GM03348 (cell line): Measurements from ENCODE around the gene HDGFL2.
"Not testable (repeated sequence)": the region's sequence is repeated elsewhere in the genome, so short reads cannot be mapped to it uniquely, and the experiment has no call there.

ENCODE experiments used
- DNase-seq: peaks from one replicate; pipeline ENCODE4 v3.0.0; 2012; ENCODE audit warnings: low spot score

Gene HDGFL2

DNA sequence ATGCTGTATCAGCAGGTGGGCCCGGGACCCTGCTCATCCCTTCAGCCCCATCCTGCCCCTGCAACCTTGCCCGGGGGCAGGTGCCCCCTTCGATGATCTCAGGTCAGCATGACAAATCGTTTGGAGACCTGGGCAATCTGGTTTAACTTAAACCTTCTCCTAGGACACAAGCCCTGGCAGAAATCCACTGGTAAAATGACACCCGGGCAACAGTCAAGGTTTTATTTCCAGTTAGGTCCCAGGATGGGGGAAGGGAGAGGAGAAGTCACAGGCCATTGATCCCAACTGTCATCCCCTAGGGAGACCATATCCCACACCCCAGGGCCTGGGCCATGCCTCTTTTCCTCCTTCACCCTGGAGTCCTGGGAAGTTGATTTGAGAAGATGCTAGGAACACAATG is 64.7 kb downstream of the HDGFL2 start:
- DNase-seq = no peak

DNA sequence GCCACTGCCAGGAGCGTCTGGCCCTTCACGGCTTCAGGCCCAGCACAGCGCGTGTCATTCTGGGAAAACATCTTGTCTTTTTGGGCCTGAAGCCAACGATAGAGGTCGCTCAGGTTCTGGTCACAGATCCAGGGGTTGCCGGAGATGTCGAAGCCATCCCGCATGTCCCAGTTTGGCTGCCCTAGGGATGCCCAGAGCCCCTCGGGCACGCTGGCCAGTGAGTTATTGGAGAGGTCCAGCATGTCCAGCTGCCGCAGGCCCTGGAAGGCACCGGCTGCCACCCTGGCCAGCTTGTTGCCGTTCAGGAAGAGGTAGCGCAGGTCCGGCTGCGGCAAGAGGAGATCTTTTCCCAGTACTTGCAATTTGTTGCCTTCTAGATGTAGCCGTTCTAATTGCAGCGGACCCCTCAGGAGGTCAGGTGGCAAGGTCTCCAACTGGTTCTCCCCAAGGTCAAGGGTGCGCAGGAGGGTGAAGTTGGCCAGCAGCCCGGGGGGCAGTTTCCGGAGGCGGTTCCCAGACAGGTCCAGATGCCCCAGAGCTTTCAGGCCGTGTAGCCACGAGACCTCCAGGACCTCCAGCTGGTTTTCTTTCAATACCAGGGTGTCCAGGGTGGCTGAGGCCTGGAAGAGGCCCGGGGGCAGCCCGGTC is 66.0 kb downstream of the HDGFL2 start:
- DNase-seq = no peak

DNA sequence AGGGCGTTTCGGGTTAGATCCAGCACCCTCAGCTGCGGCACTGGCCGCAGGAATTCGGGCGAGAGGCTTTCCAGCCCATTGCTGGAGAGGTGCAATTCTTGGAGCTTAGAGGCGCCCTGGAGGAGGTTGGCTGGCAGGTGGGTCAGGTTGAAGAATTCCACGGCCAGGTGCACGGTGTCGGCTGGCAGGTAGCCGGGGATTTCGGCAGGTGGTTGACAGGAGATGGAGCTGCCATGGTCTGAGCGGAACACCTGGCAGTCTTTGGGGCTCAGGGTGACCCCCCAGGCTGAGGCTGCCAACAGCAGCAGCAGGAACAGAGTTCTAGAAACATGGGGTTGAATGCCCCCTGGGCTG is 66.5 kb downstream of the HDGFL2 start:
- DNase-seq = no peak

DNA sequence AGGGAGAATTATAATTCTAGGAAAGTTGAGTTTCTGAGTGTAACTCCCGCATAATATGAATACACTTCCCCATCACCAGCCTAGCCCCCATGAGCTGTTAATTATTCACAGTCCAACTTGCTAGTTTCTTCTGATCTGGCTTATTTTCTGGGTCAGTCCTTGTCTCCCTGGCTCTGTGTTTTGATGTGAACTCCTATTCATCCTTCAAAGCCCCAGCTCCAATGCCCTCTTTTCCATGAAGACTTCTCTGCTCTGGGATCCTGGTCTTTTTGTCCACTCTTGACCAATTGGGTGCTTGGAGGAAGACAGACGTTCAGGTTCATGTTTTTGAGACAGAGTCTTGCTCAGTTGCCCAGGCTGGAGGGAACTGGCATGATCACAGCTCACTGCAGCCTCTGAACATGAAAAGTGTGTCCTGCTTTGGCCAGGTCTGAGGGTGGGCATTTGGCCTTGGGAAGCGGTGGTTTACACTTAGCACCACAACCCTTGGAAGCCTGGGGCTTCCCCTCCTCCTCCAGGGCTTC is 67.1 kb downstream of the HDGFL2 start:
- DNase-seq = no peak

DNA sequence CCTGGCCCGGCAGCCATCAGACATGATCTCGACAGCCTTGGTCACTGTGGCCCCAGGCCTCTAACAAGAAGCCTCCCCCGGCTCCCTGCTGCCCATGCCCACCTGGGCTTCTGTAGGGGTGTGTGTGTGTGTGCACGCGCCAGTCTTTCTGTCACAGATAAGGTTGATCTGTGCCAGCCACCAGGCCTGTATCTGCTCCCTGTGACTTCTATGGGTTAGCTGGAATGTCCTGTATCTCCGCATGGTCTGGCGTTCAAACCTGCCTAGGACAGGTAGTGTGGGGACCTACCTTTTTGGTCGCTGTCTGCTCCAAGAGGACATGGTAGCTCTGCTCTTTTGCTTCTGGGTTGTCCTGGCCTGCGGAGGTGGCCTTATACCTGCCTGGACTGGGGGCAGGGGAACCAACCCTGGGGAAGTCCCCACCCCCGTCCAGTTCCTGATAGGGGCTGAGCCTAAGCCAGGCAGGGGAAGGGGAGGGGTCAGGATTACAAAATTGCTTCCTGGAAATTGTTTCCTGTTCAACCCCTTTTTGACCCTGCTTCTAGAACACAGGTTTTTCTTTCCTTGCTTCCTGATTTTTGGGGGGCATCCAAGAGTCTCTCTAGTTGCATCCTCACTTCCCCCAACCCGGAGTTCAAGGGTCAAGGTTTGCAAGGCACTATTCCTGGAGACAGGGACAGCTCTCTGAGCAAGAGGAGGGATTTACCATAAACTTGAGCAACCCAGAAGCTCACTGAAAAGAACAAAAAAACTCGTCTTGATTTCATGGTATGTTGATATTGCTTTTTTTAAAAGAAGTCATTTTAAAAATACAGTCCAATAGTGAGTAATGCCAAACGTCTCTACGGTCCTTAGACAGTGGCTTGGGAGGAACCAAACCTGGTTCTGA is 67.8 kb downstream of the HDGFL2 start, which contains the start of gene LRG1:
Gene LRG1 (minus strand): TSS at position 344 of the 889 bp plus-strand sequence. CDS start 23 bp downstream, at position 321.
- no peak for DNase-seq

DNA sequence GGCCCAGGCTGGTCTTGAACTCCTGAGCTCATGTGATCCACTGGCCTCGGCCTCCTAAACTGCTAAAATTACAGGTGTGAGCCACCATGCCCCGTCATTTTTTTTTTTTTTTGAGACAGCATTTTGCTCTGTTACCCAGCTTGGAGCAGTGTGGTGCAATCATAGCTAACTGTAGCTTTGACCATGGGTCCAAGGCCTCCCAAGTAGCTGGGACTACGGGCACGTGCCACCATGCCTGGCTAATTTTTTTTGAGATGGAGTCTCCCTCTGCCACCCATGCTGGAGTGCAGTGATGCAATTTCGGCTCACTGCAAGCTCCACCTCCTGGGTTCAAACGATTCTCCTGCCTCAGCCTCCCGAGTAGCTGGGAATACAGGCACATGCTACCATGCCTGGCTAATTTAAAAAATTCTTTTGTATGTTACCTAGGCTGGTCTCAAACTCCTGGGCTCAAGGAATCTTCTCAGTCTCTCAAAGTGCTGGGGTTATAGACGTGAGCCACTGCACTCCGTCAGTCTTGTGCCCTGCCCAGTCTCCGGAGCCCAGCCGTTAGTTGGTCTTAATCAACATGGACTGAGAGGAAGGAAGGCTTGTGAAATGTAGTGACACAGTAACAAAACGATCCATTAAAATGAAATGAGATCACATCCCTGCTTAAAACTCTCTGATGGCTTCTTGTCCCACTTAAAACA is 69.2 kb downstream of the HDGFL2 start:
- no peak for DNase-seq

DNA sequence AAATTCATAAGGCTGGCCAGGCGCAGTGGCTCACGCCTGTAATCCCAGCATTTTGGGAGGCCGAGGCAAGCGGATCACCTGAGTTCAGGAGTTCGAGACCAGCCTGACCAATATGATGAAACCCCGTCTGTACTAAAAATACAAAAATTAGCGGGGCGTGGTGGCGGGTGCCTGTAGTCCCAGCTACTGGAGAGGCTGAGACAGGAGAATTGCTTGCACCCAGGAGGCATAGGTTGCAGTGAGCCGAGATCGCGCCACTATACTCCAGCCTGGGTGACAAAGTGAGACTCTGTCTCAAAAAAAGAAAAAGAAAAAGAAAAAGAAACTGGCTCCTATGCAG is 69.7 kb downstream of the HDGFL2 start:
- not testable (repeated sequence) for DNase-seq

DNA sequence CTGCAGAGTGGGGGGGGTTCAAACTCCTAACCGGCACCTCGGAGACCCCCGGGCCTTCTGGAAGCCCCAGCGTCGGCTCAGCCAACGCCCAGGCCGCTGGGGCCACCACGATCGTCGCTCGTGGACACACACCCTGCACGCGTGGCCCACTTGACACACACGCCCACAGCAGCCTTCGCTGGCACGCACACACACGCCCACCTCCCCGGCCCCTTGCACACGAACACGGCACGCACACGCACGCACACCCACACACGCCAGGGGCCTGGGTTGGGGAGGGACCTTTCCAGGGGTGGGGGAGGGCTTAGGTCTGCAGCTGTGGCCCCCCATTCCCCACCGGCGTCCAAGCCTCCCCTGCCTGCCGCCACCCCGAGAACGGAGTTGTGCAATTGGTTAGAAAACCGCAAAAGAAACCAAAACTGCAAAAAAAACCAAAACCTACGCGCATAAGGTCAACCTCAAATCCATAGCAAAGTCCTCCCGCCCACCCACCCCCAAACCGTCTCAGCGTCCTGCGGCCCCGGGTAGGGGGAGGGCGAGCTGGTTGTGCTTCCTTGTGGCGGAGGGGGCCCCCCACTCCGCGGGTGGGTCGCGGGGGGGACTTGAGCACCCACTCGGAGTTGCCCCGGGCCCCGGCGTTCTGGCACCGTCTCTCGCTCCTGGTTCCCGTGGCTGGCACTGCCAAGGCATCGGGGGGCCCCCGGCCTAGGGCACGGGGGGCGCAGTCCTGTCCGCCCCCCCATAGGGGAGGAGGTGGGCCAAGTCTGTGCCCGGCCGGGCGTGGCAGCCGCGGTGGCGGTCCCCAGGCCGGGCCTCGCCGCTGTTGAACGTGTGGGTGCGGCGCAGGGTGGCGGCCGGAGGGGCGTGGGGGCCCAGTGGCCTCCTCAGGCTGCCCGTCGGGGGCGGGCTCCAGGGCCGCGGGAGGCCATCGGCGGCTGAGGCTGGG is 71.1 kb downstream of the HDGFL2 start:
- no peak for DNase-seq

DNA sequence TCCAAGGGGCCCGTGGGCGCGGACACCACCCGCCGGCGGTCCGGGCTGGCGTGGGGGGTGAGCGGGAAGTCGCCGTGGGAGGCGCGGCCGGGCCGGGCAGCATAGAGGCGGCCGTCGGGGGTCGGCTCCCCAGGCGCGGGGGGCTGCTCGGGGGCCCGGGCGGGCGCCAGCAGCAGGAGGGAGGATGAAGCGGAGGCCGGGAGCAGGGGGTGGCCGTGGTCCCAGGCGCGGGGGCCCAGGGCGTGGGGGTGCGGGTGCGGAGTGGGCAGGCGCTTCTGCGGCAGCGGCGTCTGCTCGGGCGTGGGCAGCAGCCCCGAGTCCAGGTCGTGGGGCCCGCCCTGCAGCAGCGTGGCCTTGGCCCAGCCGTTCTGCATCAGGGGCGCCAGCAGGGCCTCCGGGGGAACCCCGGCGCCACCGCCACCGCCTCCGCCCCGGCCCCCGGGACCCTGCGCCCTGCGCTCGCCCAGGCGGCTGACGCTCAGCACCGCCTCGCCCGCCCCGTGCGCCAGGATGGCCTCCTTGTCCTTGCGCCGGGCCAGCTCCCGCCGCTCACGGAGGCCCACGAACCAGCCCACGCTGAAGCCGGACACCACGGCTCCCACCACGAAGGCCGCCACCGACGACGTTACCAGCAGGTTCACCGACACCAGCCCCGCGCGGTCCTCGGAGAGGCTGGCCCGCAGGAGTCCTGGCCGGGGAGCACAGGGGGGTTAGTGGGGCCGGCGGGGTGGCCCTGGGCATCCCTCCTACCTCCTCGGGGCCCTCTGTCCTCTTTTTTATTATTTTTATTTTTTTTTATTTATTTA is 71.9 kb downstream of the HDGFL2 start:
- no peak for DNase-seq

DNA sequence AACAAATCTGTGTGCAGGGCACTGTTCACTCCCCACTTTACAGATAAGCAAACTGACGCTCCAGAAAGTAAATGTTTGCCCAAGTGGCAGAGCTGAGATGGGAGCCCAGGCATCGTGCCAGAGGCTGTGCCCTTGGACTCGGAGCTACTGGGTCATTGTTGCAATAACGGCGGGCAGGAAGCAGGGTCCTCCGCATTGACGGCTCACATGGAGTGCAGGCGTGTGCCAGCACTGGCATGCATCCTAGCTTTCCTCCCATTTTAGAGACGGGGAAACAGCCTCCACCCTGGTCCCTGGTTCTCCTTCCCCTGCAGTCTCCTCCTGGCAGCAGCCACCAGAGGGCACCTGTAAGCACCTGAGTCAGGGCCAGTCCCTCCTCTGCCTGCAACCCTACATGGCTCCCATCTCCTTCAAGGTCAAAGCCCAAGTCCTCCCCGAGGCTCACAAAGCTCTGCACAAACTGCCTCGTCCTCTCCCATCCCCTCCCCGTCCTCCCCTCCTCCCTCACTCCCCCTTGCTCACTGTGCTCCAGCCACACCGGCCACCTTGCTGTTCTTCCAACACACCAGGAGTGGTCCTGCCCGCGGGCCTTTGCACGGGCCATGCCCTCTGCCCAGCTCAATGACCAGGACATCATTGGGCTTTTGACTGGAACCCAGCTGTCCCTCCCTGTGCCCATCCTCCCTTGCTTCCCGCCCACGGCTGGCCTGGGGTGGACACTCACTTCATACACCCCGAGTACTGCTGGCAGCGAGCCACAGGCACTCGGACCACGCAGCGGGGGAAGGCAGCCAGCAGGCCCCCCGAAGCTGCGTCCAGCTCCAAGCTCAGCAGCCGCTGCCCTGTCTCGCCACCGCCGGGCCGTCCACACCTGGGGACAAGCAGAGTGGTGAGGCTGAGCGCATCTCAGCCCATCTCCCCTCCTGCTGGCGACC is 75.5 kb downstream of the HDGFL2 start:
- no peak for DNase-seq

DNA sequence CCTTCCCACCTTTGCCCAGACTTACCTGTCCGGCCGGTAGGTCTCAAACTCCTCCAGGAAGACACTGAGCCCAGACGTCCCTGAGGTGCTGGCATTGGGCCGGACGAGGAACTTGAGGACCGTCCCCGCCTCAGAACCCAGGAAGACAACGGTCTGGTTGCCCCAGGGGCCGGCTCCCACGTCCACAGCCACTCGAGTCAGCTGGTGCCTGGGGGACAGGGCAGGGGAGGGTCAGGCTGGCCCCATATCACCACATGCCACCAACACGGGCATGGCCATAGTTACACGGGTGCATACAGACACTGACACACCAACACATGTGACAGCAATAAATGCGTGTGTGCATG is 76.1 kb downstream of the HDGFL2 start:
- no peak for DNase-seq

DNA sequence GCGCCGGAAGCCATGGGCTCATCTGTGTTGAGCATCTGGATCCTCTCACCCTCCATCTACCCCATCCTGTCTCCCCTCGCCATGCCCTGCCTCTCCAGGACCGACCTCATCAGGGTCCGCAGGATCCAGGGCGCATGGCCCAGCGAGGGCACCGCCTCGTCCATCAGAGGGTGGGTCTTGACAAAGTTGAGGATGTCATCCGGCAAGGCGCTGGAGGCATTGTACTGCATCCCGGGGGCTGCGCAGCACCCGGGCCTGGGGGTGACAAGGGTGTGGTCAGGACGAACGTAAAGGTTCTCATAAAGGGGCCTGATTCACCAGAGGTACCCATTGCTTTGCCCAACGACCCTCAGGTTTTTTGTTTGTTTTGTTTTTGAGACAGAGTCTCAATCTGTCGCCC is 77.9 kb downstream of the HDGFL2 start:
- no peak for DNase-seq

DNA sequence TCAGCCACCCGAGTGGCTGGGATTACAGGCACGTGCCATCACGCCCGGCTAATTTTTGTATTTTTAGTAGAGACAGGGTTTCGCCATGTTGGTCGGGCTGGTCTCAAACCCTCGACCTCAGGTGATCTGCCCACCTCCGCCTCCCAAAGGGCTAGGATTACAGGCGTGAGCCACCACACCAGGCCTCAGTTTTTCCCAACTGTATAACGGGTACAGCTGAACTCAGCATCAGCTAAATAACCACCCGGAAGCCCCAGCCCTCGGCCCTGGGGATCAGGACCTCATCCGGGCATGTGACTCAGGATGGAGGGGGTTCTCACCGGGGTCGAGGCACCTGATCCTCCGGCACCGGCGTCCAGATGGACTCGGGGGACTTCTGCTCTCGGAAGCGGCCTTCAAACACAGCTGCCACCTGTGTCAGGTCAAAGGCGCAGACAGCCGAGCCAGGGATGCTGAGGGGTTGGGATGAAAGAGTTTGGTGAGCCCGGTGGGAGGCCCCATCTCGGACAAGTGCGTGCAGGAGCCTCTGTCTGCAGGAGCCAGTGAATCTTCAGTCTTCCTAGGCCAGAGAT is 78.5 kb downstream of the HDGFL2 start:
- DNase-seq = no peak
